ENCODE results near the gene SDR9C7. TPM values are rescaled to one million over a fixed set of nuclear protein-coding genes. Genes with fewer than 3 reads are reported as not detected.
"Not testable (repeated sequence)": the region's sequence is repeated elsewhere in the genome, so short reads cannot be mapped to it uniquely, and the experiment has no call there.

SDR9C7 gene
- total and polyA plus RNA-seq, 2 donors (not counting 1 experiment from before 2014, with no cell fraction given): not detected

DNA sequence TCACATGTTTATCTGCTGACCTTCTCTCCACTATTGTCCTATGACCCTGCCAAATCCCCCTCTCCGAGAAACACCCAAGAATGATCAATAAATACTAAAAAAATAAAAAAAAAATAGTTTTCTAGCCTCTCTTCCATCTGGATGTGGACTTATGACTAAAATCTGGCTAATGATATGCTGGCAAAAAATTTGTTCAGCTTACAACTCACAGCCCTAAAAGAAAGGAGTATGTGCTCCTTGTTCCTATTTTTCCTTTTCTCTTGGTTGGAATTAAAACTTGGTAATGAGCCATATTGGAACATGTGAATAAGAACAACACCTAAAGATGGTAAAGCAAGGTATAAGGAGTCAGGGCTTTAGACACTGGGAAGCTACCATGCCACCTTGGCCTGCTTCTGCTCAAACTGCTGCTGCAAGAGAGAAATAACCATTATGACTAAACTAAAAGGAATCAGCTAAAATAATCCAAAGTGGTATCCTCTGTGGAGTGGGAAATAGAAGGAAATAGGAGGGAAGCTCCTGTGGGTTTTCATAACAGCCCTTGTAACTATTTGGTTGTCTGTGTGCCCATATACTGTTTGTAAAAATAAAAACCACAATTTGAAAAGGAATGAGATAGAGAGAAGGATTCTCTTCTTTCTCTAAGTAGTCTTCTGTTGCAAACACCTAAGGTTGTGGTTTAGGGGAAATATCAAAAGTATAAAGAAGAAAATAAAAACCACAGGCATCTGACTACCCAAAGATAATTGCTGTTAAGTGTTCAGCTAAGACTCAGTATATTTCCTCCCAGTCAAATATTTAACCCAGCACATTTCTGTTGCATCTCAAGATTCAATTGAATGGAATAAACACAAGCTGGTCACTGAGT is 53.8 kb downstream of the SDR9C7 start:
- no peaks in the 10 kb centered on the region for H3K27me3 ChIP-seq (ENCODE audit: control insufficient read depth, insufficient read depth, low read length)
- no peaks in the 10 kb centered on the region for H3K79me2 ChIP-seq (ENCODE audit: control insufficient read depth, insufficient read depth, low read length)
- H3K4me3 ChIP-seq (replicated peaks in 1 of 4; ENCODE audit: control extremely low read depth in 1 of 4, insufficient read depth in 1 of 4, low read depth in 3 of 4, low read length in 4 of 4): no peak overlapping the region
- H4K20me1 ChIP-seq (ENCODE audit: control insufficient read depth, extremely low read depth, insufficient read depth, low read length): no peaks in the 10 kb centered on the region
- DNase-seq (ENCODE audit: low read depth in 2 of 2): peak in 1 of 2 donors; percentile 2
- no peak overlapping the region for H2AFZ ChIP-seq (ENCODE audit: low read length)
- no peak for TF ChIP-seq CTCF (conservative IDR thresholded peaks at IDR 0.05 in 1 of 2, IDR thresholded peaks at IDR 0.05 in 1 of 2; ENCODE audit: low read depth in 1 of 2, low read length in 2 of 2)
- H3K9me3 ChIP-seq (ENCODE audit: control insufficient read depth, insufficient read depth, low read depth, low read length): no peaks in the 10 kb centered on the region
- no peak overlapping the region for H3K4me2 ChIP-seq (ENCODE audit: extremely low read depth, insufficient read depth, low read length)
- H3K4me1 ChIP-seq (ENCODE audit: control insufficient read depth, extremely low read depth, insufficient read depth, low read length): no peaks in the 10 kb centered on the region
- H3K9ac ChIP-seq (ENCODE audit: insufficient read depth, low read length): no peak overlapping the region
- no peak overlapping the region for H3K27ac ChIP-seq (ENCODE audit: insufficient read depth, low read length)
- H3K36me3 ChIP-seq (ENCODE audit: control insufficient read depth, insufficient read depth, low read length): no peaks in the 10 kb centered on the region

DNA sequence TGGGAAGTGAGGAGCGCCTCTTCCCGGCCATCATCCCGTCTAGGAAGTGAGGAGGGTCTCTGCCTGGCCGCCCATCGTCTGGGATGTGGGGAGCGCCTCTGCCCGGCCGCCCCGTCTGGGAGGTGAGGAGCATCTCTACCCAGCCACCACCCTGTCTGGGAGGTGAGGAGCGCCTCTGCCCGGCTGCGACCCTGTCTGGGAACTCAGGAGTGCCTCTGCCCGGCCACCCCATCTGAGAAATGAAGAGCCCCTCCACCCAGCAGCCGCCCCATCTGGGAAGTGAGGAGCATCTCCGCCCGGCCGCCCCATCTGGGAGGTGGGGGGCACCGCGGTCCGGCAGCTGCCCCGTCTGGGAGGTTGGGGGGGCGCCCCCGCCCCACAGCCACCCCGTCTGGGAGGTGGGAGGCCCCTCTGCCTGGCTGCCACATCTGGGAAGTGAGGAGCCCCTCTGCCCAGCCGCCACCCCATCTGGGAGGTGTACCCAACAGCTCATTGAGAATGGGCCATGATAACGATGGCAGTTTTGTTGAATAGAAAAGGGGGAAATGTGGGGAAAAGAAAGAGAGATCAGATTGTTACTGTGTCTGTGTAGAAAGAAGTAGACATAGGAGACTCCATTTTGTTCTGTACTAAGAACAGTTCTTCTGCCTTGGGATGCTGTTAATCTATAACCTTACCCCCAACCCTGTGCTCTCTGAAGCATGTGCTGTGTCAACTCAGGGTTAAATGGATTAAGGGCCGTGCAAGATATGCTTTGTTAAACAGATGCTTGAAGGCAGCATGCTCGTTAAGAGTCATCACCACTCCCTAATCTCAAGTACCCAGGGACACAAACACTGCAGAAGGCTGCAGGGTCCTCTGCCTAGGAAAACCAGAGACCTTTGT is 54.7 kb downstream of the SDR9C7 start:
- not testable (repeated sequence) for H3K4me2 ChIP-seq (ENCODE audit: extremely low read depth, insufficient read depth, low read length); DNase-seq (ENCODE audit: low read depth in 2 of 2); H2AFZ ChIP-seq (ENCODE audit: low read length); H4K20me1 ChIP-seq (ENCODE audit: control insufficient read depth, extremely low read depth, insufficient read depth, low read length); H3K9ac ChIP-seq (ENCODE audit: insufficient read depth, low read length); H3K27ac ChIP-seq (ENCODE audit: insufficient read depth, low read length); H3K36me3 ChIP-seq (ENCODE audit: control insufficient read depth, insufficient read depth, low read length); H3K79me2 ChIP-seq (ENCODE audit: control insufficient read depth, insufficient read depth, low read length); H3K27me3 ChIP-seq (ENCODE audit: control insufficient read depth, insufficient read depth, low read length); H3K4me3 ChIP-seq (replicated peaks in 1 of 4; ENCODE audit: control extremely low read depth in 1 of 4, insufficient read depth in 1 of 4, low read depth in 3 of 4, low read length in 4 of 4); H3K4me1 ChIP-seq (ENCODE audit: control insufficient read depth, extremely low read depth, insufficient read depth, low read length); H3K9me3 ChIP-seq (ENCODE audit: control insufficient read depth, insufficient read depth, low read depth, low read length)

DNA sequence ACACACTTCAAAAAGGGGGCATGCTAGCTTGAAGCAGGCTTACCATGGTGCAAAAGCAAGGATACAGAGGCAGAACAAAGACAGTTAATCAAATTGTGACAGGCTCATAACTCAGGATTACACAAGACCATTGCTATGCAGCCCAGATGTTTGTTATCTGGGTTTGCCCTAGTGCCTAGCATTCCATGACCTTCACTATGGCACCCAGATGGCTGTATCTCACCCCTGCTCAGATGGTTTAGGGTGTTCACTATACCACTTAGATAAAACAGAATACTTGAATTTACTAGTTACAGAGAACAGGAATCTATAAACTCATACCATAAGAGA is 56.2 kb downstream of the SDR9C7 start:
- Histone ChIP-seq H3K27ac (ENCODE audit: insufficient read depth, low read length) (no peak overlapping the region), H4K20me1 (ENCODE audit: control insufficient read depth, extremely low read depth, insufficient read depth, low read length) (no peaks in the 10 kb centered on the region), H3K27me3 (ENCODE audit: control insufficient read depth, insufficient read depth, low read length) (no peaks in the 10 kb centered on the region), H2AFZ (ENCODE audit: low read length) (no peak overlapping the region), H3K9me3 (ENCODE audit: control insufficient read depth, insufficient read depth, low read depth, low read length) (no peaks in the 10 kb centered on the region), H3K4me1 (ENCODE audit: control insufficient read depth, extremely low read depth, insufficient read depth, low read length) (no peaks in the 10 kb centered on the region), H3K9ac (ENCODE audit: insufficient read depth, low read length) (no peak overlapping the region), H3K4me2 (ENCODE audit: extremely low read depth, insufficient read depth, low read length) (no peak overlapping the region), H3K79me2 (ENCODE audit: control insufficient read depth, insufficient read depth, low read length) (no peaks in the 10 kb centered on the region), H3K36me3 (ENCODE audit: control insufficient read depth, insufficient read depth, low read length) (no peaks in the 10 kb centered on the region), H3K4me3 (replicated peaks in 1 of 4; ENCODE audit: control extremely low read depth in 1 of 4, insufficient read depth in 1 of 4, low read depth in 3 of 4, low read length in 4 of 4) (no peak overlapping the region)
- TF ChIP-seq EZH2 (IDR thresholded peaks at IDR 0.05; ENCODE audit: low read length, missing control alignments): no peak
- no peak for TF ChIP-seq CTCF (conservative IDR thresholded peaks at IDR 0.05 in 1 of 2, IDR thresholded peaks at IDR 0.05 in 1 of 2; ENCODE audit: low read depth in 1 of 2, low read length in 2 of 2)
- peak; percentile 2 to 6 for DNase-seq (ENCODE audit: low read depth in 2 of 2)
